ENCODE data around the gene SIRT5.

The SIRT5 gene

DNA sequence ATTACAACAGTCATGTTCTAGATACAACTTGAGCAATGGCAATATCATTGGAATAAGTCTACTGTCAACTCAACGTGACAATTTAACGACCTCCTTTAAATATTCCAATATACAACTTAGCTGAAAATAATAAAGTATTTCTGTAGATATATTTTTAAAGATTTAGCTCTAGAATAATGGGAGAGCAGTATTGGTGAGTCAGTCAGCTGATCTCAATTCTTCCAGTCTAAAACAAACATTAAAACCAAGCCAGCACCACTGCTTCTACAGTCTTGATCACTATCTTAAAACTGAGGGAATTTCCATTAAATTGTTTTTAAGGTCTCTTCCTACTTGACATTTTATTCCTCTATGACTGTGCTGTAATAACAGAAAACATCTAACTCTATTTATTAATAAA, 78.9 kb downstream of the SIRT5 start:
- Histone ChIP-seq H3K27ac (ENCODE audit: insufficient read depth in 1 of 2, low read depth in 1 of 2, low read length in 2 of 2, poor library complexity in 1 of 2, severe bottlenecking in 2 of 2) (no peak overlapping the region), H3K4me1 (ENCODE audit: control extremely low read depth in 1 of 4, control insufficient read depth in 4 of 4, insufficient read depth in 4 of 4, low read length in 3 of 4) (peaks cover 0 to 2% (median 0%) of the 10 kb centered on the region in 4 experiments), H3K27me3 (replicated peaks in 2 of 5; ENCODE audit: control insufficient read depth in 4 of 5, insufficient read depth in 5 of 5, low read length in 4 of 5) (no peaks in the 10 kb centered on the region), H3K4me3 (ENCODE audit: control insufficient read depth in 1 of 7, extremely low read depth in 1 of 7, insufficient read depth in 4 of 7, low read depth in 2 of 7, low read length in 6 of 7) (no peak overlapping the region), H3K9me3 (ENCODE audit: control extremely low read depth in 1 of 5, control insufficient read depth in 4 of 5, insufficient read depth in 2 of 5, low read depth in 1 of 5, low read length in 4 of 5) (no peaks in the 10 kb centered on the region), H3K36me3 (ENCODE audit: control insufficient read depth in 4 of 4, insufficient read depth in 4 of 4, low read length in 3 of 4) (peaks cover 8 to 19% (median 14%) of the 10 kb centered on the region in 4 experiments)
- CTCF ChIA-PET: interaction anchor here (1.3 to 1.6 kb wide), 2 partner anchors 14 to 16 kb away, joined by 3 to 8 read pairs; no protein-coding TSS in a partner anchor
- DNase-seq: no peak
- no CpG with 5 or more reads among the region's 2 CpGs for WGBS (ENCODE audit: insufficient coverage)
- POLR2A ChIA-PET: no interaction called here

DNA sequence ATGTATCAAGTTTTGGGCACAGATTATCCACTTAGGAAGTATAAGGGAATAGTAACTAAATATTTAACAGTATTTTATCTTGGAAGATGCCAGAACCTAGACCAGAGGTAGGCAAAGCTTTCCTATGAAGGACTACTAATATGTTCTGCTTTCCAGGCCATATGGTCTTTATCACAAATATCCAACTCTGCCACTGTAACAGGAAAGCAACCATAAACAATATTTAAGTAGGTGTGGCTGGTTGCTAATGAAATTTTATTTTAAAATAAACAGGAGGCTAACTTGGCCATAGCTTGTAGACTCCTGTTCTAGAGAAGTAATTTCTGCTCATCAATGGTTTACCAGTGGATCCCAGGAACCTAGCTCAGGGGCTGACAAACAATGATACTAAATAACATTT, 80.1 kb downstream of the SIRT5 start:
- H3K4me1 ChIP-seq (ENCODE audit: control extremely low read depth in 1 of 4, control insufficient read depth in 4 of 4, insufficient read depth in 4 of 4, low read length in 3 of 4): peaks cover 0 to 2% (median 0%) of the 10 kb centered on the region in 4 experiments
- H3K27ac ChIP-seq (ENCODE audit: insufficient read depth in 1 of 2, low read depth in 1 of 2, low read length in 2 of 2, poor library complexity in 1 of 2, severe bottlenecking in 2 of 2): peak overlapping the region in 1 of 2 experiments; percentile 7
- H3K36me3 ChIP-seq (ENCODE audit: control insufficient read depth in 4 of 4, insufficient read depth in 4 of 4, low read length in 3 of 4): peaks cover 8 to 19% (median 14%) of the 10 kb centered on the region in 4 experiments
- DNase-seq: peak in 2 of 3 donors; percentile 26 to 39
- no peak overlapping the region for H3K4me3 ChIP-seq (ENCODE audit: control insufficient read depth in 1 of 7, extremely low read depth in 1 of 7, insufficient read depth in 4 of 7, low read depth in 2 of 7, low read length in 6 of 7)
- no peaks in the 10 kb centered on the region for H3K9me3 ChIP-seq (ENCODE audit: control extremely low read depth in 1 of 5, control insufficient read depth in 4 of 5, insufficient read depth in 2 of 5, low read depth in 1 of 5, low read length in 4 of 5)
- ChIA-PET CTCF (no interaction called here), POLR2A (no interaction called here)
- H3K27me3 ChIP-seq (replicated peaks in 2 of 5; ENCODE audit: control insufficient read depth in 4 of 5, insufficient read depth in 5 of 5, low read length in 4 of 5): no peaks in the 10 kb centered on the region

DNA sequence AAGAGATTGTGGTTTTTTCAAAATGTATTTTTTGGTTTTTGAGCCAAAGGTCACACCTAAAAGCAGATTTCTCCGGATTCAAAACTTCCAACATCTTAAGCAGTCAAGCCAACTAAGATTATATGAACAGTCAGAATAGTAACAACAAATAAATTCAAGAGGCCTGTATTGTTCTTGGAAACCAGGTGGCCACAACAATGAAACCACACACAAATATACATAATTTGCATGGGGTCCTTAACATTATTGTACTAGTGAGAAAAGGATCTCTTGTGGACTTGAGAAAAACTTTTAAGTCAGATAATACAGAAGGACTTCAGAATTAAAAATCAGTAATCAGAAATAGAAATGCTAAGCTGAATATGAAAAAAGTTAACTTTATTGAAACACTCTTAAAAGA, 81.3 kb downstream of the SIRT5 start:
- ChIA-PET CTCF (no interaction called here), POLR2A (no interaction called here)
- no peaks in the 10 kb centered on the region for H3K27me3 ChIP-seq (replicated peaks in 2 of 5; ENCODE audit: control insufficient read depth in 4 of 5, insufficient read depth in 5 of 5, low read length in 4 of 5)
- no peak overlapping the region for H3K4me3 ChIP-seq (ENCODE audit: control insufficient read depth in 1 of 7, extremely low read depth in 1 of 7, insufficient read depth in 4 of 7, low read depth in 2 of 7, low read length in 6 of 7)
- no peak overlapping the region for H3K27ac ChIP-seq (ENCODE audit: insufficient read depth in 1 of 2, low read depth in 1 of 2, low read length in 2 of 2, poor library complexity in 1 of 2, severe bottlenecking in 2 of 2)
- peaks cover 8 to 15% (median 10%) of the 10 kb centered on the region in 4 experiments for H3K36me3 ChIP-seq (ENCODE audit: control insufficient read depth in 4 of 4, insufficient read depth in 4 of 4, low read length in 3 of 4)
- no peak for DNase-seq
- WGBS (ENCODE audit: insufficient coverage): no CpG with 5 or more reads among the region's 1 CpG
- peaks cover 0 to 2% (median 0%) of the 10 kb centered on the region in 4 experiments for H3K4me1 ChIP-seq (ENCODE audit: control extremely low read depth in 1 of 4, control insufficient read depth in 4 of 4, insufficient read depth in 4 of 4, low read length in 3 of 4)
- H3K9me3 ChIP-seq (ENCODE audit: control extremely low read depth in 1 of 5, control insufficient read depth in 4 of 5, insufficient read depth in 2 of 5, low read depth in 1 of 5, low read length in 4 of 5): no peaks in the 10 kb centered on the region

DNA sequence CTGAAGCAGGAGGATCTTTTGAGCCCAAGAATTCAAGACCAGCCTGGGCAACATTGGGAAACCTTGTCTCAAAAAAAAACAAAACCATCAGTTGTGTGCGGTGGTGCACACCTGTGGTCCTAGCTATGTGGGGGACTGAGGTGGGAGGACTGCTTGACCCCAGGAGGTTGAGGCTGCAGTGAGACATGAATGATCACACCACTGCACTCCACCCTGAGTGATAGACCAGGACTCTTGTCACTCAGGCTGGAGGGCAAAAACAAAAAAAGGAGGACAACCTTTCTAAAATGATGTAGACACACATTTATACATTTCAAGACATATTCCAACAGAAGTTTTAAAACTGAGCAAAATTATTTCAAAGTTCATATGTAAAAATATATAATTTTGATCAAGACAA, 85.9 kb downstream of the SIRT5 start:
- 100% methylated on average over 1 of the region's 1 CpG for WGBS (ENCODE audit: insufficient coverage)
- peaks cover 0 to 4% (median 0%) of the 10 kb centered on the region in 4 experiments for H3K36me3 ChIP-seq (ENCODE audit: control insufficient read depth in 4 of 4, insufficient read depth in 4 of 4, low read length in 3 of 4)
- no peak for DNase-seq
- CTCF ChIA-PET: interaction anchor here (1.4 kb wide), 2 partner anchors 18 to 26 kb away, joined by 3 read pairs; no protein-coding TSS in a partner anchor
- no peaks in the 10 kb centered on the region for H3K27me3 ChIP-seq (replicated peaks in 2 of 5; ENCODE audit: control insufficient read depth in 4 of 5, insufficient read depth in 5 of 5, low read length in 4 of 5)
- H3K4me1 ChIP-seq (ENCODE audit: control extremely low read depth in 1 of 4, control insufficient read depth in 4 of 4, insufficient read depth in 4 of 4, low read length in 3 of 4): no peaks in the 10 kb centered on the region
- H3K27ac ChIP-seq (ENCODE audit: insufficient read depth in 1 of 2, low read depth in 1 of 2, low read length in 2 of 2, poor library complexity in 1 of 2, severe bottlenecking in 2 of 2): no peak overlapping the region
- no peak overlapping the region for H3K4me3 ChIP-seq (ENCODE audit: control insufficient read depth in 1 of 7, extremely low read depth in 1 of 7, insufficient read depth in 4 of 7, low read depth in 2 of 7, low read length in 6 of 7)
- POLR2A ChIA-PET: interaction anchor here (0.8 kb wide), 1 partner anchor 21 kb away, joined by 3 read pairs; no protein-coding TSS in a partner anchor
- peaks cover 0 to 3% (median 0%) of the 10 kb centered on the region in 5 experiments for H3K9me3 ChIP-seq (ENCODE audit: control extremely low read depth in 1 of 5, control insufficient read depth in 4 of 5, insufficient read depth in 2 of 5, low read depth in 1 of 5, low read length in 4 of 5)

DNA sequence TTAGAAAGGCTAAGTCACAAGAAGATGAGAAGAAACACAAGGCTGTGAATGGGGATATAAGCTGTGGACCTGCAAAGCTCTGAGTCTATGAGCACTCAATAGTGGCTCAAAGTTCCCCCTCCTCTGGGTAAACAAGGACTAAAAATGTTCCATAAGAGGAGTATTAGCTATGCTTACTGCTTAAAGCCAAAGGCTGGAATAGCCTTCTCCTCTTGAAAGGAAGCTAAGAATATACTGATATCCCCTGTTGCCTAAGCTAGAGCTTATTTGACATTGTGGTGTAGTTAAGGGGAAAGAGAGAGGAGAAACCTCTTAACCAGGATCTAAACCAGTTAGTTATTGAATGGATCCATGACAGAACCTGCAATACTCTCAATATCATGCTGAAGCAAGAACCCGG, 86.5 kb downstream of the SIRT5 start:
- no peaks in the 10 kb centered on the region for H3K4me1 ChIP-seq (ENCODE audit: control extremely low read depth in 1 of 4, control insufficient read depth in 4 of 4, insufficient read depth in 4 of 4, low read length in 3 of 4)
- H3K9me3 ChIP-seq (ENCODE audit: control extremely low read depth in 1 of 5, control insufficient read depth in 4 of 5, insufficient read depth in 2 of 5, low read depth in 1 of 5, low read length in 4 of 5): peaks cover 0 to 3% (median 0%) of the 10 kb centered on the region in 5 experiments
- H3K27ac ChIP-seq (ENCODE audit: insufficient read depth in 1 of 2, low read depth in 1 of 2, low read length in 2 of 2, poor library complexity in 1 of 2, severe bottlenecking in 2 of 2): no peak overlapping the region
- DNase-seq: no peak
- no peaks in the 10 kb centered on the region for H3K27me3 ChIP-seq (replicated peaks in 2 of 5; ENCODE audit: control insufficient read depth in 4 of 5, insufficient read depth in 5 of 5, low read length in 4 of 5)
- H3K36me3 ChIP-seq (ENCODE audit: control insufficient read depth in 4 of 4, insufficient read depth in 4 of 4, low read length in 3 of 4): peaks cover 0 to 4% (median 0%) of the 10 kb centered on the region in 4 experiments
- CTCF ChIA-PET: interaction anchor here (1.3 to 1.4 kb wide), 3 partner anchors 9 to 25 kb away, joined by 3 read pairs; no protein-coding TSS in a partner anchor
- no peak overlapping the region for H3K4me3 ChIP-seq (ENCODE audit: control insufficient read depth in 1 of 7, extremely low read depth in 1 of 7, insufficient read depth in 4 of 7, low read depth in 2 of 7, low read length in 6 of 7)
- POLR2A ChIA-PET: no interaction called here
- no CpG with 5 or more reads among the region's 1 CpG for WGBS (ENCODE audit: insufficient coverage)

DNA sequence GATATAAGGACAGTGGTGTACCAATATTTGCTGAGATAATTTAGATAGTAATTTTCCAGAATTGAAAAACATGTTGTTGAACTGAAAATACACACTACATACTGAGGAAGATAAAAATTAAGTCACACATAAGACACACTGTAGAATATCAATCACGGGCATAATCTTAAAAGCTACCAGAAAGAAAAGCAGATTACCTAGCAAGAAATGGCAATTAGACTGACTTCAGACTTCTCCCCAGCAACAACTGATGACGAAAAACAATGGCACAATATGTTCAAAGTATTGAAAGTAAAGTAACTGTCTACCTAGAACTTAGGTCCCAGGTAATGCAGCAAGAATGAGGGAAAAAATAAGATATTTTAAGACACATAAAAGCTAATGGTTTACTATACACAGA, 87.2 kb downstream of the SIRT5 start:
- no peak for DNase-seq
- ChIA-PET CTCF (interaction anchor here (1.2 to 1.4 kb wide), 3 partner anchors 10 to 33 kb away, joined by 3 read pairs; no protein-coding TSS in a partner anchor), POLR2A (no interaction called here)
- no peaks in the 10 kb centered on the region for H3K27me3 ChIP-seq (replicated peaks in 2 of 5; ENCODE audit: control insufficient read depth in 4 of 5, insufficient read depth in 5 of 5, low read length in 4 of 5)
- H3K36me3 ChIP-seq (ENCODE audit: control insufficient read depth in 4 of 4, insufficient read depth in 4 of 4, low read length in 3 of 4): peaks cover 0 to 4% (median 2%) of the 10 kb centered on the region in 4 experiments
- 86% methylated on average over 1 of the region's 2 CpGs for WGBS (ENCODE audit: insufficient coverage)
- peaks cover 0 to 3% (median 0%) of the 10 kb centered on the region in 5 experiments for H3K9me3 ChIP-seq (ENCODE audit: control extremely low read depth in 1 of 5, control insufficient read depth in 4 of 5, insufficient read depth in 2 of 5, low read depth in 1 of 5, low read length in 4 of 5)
- no peak overlapping the region for H3K27ac ChIP-seq (ENCODE audit: insufficient read depth in 1 of 2, low read depth in 1 of 2, low read length in 2 of 2, poor library complexity in 1 of 2, severe bottlenecking in 2 of 2)
- H3K4me3 ChIP-seq (ENCODE audit: control insufficient read depth in 1 of 7, extremely low read depth in 1 of 7, insufficient read depth in 4 of 7, low read depth in 2 of 7, low read length in 6 of 7): no peak overlapping the region
- H3K4me1 ChIP-seq (ENCODE audit: control extremely low read depth in 1 of 4, control insufficient read depth in 4 of 4, insufficient read depth in 4 of 4, low read length in 3 of 4): no peaks in the 10 kb centered on the region

DNA sequence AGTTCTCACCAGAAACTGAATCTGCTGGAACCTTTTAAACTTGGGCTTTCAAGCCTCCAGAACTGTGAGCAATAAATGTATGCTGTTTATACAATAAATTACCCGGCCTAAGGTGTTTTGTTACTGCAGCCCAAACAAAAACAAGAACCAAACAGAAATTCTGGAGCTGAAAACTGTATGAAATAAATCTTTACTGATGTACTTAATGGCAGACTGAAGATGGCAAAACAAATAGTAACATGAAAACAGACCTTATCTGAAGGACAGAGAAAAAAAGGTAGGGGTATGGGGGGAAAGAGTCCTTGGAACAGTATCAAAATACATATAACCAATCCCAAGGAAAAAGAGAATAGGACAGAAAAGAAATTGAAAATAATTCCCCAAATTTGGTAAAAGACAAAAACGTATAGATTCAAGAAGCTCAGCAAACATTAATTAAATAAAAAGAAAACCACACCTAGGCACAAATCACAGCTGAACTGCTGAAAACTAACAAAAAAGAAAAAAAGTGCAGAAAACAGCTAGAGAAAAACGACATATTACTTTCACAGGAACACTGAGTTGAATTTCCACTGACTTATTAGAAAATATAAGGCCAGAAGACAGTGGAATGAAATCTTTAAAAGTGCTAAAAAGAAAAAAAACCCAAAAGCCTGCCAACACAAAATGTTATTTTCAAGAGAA, 88.4 kb downstream of the SIRT5 start:
- H3K27ac ChIP-seq (ENCODE audit: insufficient read depth in 1 of 2, low read depth in 1 of 2, low read length in 2 of 2, poor library complexity in 1 of 2, severe bottlenecking in 2 of 2): no peak overlapping the region
- POLR2A ChIA-PET: no interaction called here

More for the DNA sequence above, 88.4 kb downstream of the SIRT5 start:
- Histone ChIP-seq H3K27me3 (replicated peaks in 2 of 5; ENCODE audit: control insufficient read depth in 4 of 5, insufficient read depth in 5 of 5, low read length in 4 of 5) (no peaks in the 10 kb centered on the region), H3K4me1 (ENCODE audit: control extremely low read depth in 1 of 4, control insufficient read depth in 4 of 4, insufficient read depth in 4 of 4, low read length in 3 of 4) (no peaks in the 10 kb centered on the region), H3K4me3 (ENCODE audit: control insufficient read depth in 1 of 7, extremely low read depth in 1 of 7, insufficient read depth in 4 of 7, low read depth in 2 of 7, low read length in 6 of 7) (no peak overlapping the region), H3K9me3 (ENCODE audit: control extremely low read depth in 1 of 5, control insufficient read depth in 4 of 5, insufficient read depth in 2 of 5, low read depth in 1 of 5, low read length in 4 of 5) (peaks cover 0 to 3% (median 0%) of the 10 kb centered on the region in 5 experiments), H3K36me3 (ENCODE audit: control insufficient read depth in 4 of 4, insufficient read depth in 4 of 4, low read length in 3 of 4) (peaks cover 0 to 3% (median under 1%) of the 10 kb centered on the region in 4 experiments)
- no CpG with 5 or more reads among the region's 3 CpGs for whole genome bisulfite sequencing (ENCODE audit: insufficient coverage)
- DNase-seq: no peak
- CTCF ChIA-PET: no interaction called here
